Subcutaneous abdominal adipose tissue (tissue), 5 donors: ENCODE results near the gene CFAP157.
A peak's percentile ranks its signal among the peaks of the same experiment; 100 is the strongest.
"Not testable (repeated sequence)": the region's sequence is repeated elsewhere in the genome, so short reads cannot be mapped to it uniquely, and the experiment has no call there.

Source experiments
- H3K27ac ChIP-seq: one replicate; pipeline ENCODE4 v1.7.0; 2013; ENCODE audit warnings: low read depth, mild to moderate bottlenecking, inconsistent platforms, low read length, moderate library complexity
- H3K27me3 ChIP-seq, 5 donors: one replicate each; pipeline ENCODE4 v1.7.0; 2013; ENCODE audit warnings: low read length in 5 of 5, inconsistent platforms in 1 of 5; ENCODE audit not compliant: control insufficient read depth in 5 of 5, insufficient read depth in 4 of 5
- H3K36me3 ChIP-seq, 5 donors: one replicate each; pipeline ENCODE4 v1.7.0; 2013; ENCODE audit warnings: low read length in 5 of 5; ENCODE audit not compliant: control insufficient read depth in 5 of 5, insufficient read depth in 5 of 5
- H3K4me1 ChIP-seq, 5 donors: one replicate each; pipeline ENCODE4 v1.7.0; 2013; ENCODE audit warnings: low read length in 5 of 5, mild to moderate bottlenecking in 3 of 5, moderate library complexity in 1 of 5; ENCODE audit not compliant: control insufficient read depth in 5 of 5, insufficient read depth in 5 of 5
- H3K4me3 ChIP-seq, 5 donors: one replicate each; pipeline ENCODE4 v1.7.0; 2013; ENCODE audit warnings: low read length in 5 of 5, low read depth in 1 of 5
- H3K9ac ChIP-seq, 5 donors: one replicate each; pipeline ENCODE4 v1.7.0; 2013; ENCODE audit warnings: low read length in 5 of 5, mild to moderate bottlenecking in 4 of 5, moderate library complexity in 3 of 5
- H3K9me3 ChIP-seq, 5 donors: one replicate each; pipeline ENCODE4 v1.7.0; 2013; ENCODE audit warnings: low read length in 5 of 5; ENCODE audit not compliant: control insufficient read depth in 5 of 5
- donor health status: healthy.
- donor health status: healthy.
- donor health status: healthy.
- donor health status: healthy.
- donor health status: healthy.

Gene CFAP157

GRCh38 chr9:127756233-127756632 lies 49.4 kb downstream of the CFAP157 start:
- no peak overlapping the region for H3K9ac ChIP-seq
- H3K9me3 ChIP-seq, result no peaks in the 10 kb centered on the region
- H3K27me3 ChIP-seq, result peaks cover 5 to 17% (median 14%) of the 10 kb centered on the region in 5 donors
- peaks cover 0 to 68% (median 3%) of the 10 kb centered on the region in 5 donors for H3K4me1 ChIP-seq
- H3K27ac ChIP-seq, result no peak overlapping the region
- peaks cover 0 to 21% (median 8%) of the 10 kb centered on the region in 5 donors for H3K36me3 ChIP-seq
- H3K4me3 ChIP-seq, result no peak overlapping the region

- peaks cover 5 to 17% (median 14%) of the 10 kb centered on the region in 5 donors for H3K27me3 ChIP-seq
These were observed 50.0 kb downstream of the CFAP157 start for GRCh38 chr9:127756776-127757175.

DNA sequence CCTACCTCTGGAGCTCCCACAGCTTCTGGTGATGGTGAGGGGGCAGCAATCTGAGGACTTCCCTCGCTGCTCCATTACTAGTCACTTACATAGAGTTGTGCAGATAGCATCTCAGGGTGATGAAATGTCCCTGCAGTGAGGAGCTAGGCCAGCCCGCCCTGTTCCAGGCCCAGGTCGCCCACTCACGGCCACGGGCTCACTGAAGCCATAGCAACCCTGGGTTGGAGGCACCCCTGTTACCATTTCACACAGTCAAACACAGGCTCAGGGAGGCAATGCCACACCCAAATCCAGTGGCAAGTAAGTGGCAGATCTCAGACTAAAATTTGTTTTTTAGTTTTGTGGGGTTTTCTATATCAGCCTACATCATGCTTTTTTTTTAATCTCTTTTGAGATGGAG lies 52.1 kb downstream of the CFAP157 start:
- no peak overlapping the region for H3K27ac ChIP-seq
- peak overlapping the region in 1 of 5 donors; percentile 28 for H3K9ac ChIP-seq
- peaks cover 5 to 12% (median 9%) of the 10 kb centered on the region in 5 donors for H3K27me3 ChIP-seq
- no peak overlapping the region for H3K4me3 ChIP-seq
- peaks cover 0 to 71% (median 17%) of the 10 kb centered on the region in 5 donors for H3K4me1 ChIP-seq
- H3K9me3 ChIP-seq, result no peaks in the 10 kb centered on the region
- peaks cover 0 to 6% (median 3%) of the 10 kb centered on the region in 5 donors for H3K36me3 ChIP-seq

More at GRCh38 chr9:127756776-127757175, 50.0 kb downstream of the CFAP157 start:
- not testable (repeated sequence) for H3K27ac ChIP-seq, H3K9me3 ChIP-seq, H3K9ac ChIP-seq, H3K4me3 ChIP-seq
- H3K4me1 ChIP-seq, result peaks cover 0 to 73% (median 3%) of the 10 kb centered on the region in 5 donors
- peaks cover 0 to 16% (median 8%) of the 10 kb centered on the region in 5 donors for H3K36me3 ChIP-seq

GRCh38 chr9:127761061-127761460 lies 54.3 kb downstream of the CFAP157 start:
- peaks cover 0 to 75% (median 24%) of the 10 kb centered on the region in 5 donors for H3K4me1 ChIP-seq
- peak overlapping the region in 3 of 5 donors; percentile 44 to 58 (median 46) for H3K4me3 ChIP-seq
- peak overlapping the region; percentile 60 for H3K27ac ChIP-seq
- peaks cover 0 to 2% (median 0%) of the 10 kb centered on the region in 5 donors for H3K27me3 ChIP-seq
- H3K36me3 ChIP-seq, result peaks cover 0 to 6% (median 2%) of the 10 kb centered on the region in 5 donors
- peak overlapping the region in 1 of 5 donors; percentile 67 for H3K9ac ChIP-seq
- no peaks in the 10 kb centered on the region for H3K9me3 ChIP-seq

GRCh38 chr9:127761491-127761956 lies 54.7 kb downstream of the CFAP157 start:
- Histone ChIP-seq H3K27ac (peak overlapping the region; percentile 60), H3K4me3 (peak overlapping the region in 3 of 5 donors; percentile 44 to 58 (median 46)), H3K4me1 (peaks cover 0 to 75% (median 24%) of the 10 kb centered on the region in 5 donors), H3K9me3 (no peaks in the 10 kb centered on the region), H3K27me3 (peaks cover 0 to 2% (median 0%) of the 10 kb centered on the region in 5 donors), H3K9ac (peak overlapping the region in 1 of 5 donors; percentile 67), H3K36me3 (peaks cover 0 to 9% (median 2%) of the 10 kb centered on the region in 5 donors)

- Histone ChIP-seq H3K36me3 (peaks cover 0 to 9% (median 2%) of the 10 kb centered on the region in 5 donors), H3K4me3 (peak overlapping the region in 3 of 5 donors; percentile 44 to 58 (median 46)), H3K9me3 (no peaks in the 10 kb centered on the region), H3K4me1 (peaks cover 0 to 82% (median 30%) of the 10 kb centered on the region in 5 donors), H3K9ac (peak overlapping the region in 2 of 5 donors; percentile 11 to 38), H3K27ac (peak overlapping the region; percentile 82), H3K27me3 (peaks cover 0 to 2% (median 0%) of the 10 kb centered on the region in 5 donors)
These were observed 55.4 kb downstream of the CFAP157 start for GRCh38 chr9:127762111-127762676.

- no peaks in the 10 kb centered on the region for H3K9me3 ChIP-seq
- peaks cover 0 to 6% (median under 1%) of the 10 kb centered on the region in 5 donors for H3K36me3 ChIP-seq
- peaks cover 0 to 90% (median 41%) of the 10 kb centered on the region in 5 donors for H3K4me1 ChIP-seq
- H3K4me3 ChIP-seq, result peak overlapping the region in 1 of 5 donors; percentile 24
- H3K27ac ChIP-seq, result peak overlapping the region; percentile 82
- H3K27me3 ChIP-seq, result peaks cover 0 to 2% (median 0%) of the 10 kb centered on the region in 5 donors
- peak overlapping the region in 2 of 5 donors; percentile 38 to 56 for H3K9ac ChIP-seq
These were observed 57.2 kb downstream of the CFAP157 start for GRCh38 chr9:127763918-127764384.

DNA sequence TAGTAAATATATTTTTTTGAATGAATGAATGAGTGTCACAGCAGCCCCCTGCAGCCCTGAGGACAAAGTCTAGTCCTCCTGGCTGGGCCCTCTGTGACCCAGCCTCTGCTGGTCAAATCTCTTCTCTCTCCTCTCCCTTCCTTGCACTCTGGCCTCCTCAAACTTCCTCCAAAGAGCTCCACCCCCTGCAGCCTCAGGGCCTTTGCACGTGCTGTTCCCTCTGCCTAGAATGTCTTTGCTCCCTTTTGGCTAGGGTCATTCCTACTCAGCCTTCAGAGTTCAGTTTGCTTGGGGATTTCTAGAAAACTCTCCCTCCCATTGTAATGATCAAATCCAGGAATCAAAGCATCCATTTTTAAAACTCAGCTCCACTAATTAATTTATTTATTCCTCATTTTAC lies 58.6 kb downstream of the CFAP157 start:
- Histone ChIP-seq H3K4me1 (peaks cover 8 to 92% (median 46%) of the 10 kb centered on the region in 5 donors), H3K9me3 (no peaks in the 10 kb centered on the region), H3K27ac (peak overlapping the region; percentile 82), H3K36me3 (peaks cover 0 to 5% (median 0%) of the 10 kb centered on the region in 5 donors), H3K9ac (peak overlapping the region in 1 of 5 donors; percentile 51), H3K27me3 (peaks cover 0 to 2% (median 0%) of the 10 kb centered on the region in 5 donors), H3K4me3 (no peak overlapping the region)
